ENCODE data around the gene DPH1.

DNA sequence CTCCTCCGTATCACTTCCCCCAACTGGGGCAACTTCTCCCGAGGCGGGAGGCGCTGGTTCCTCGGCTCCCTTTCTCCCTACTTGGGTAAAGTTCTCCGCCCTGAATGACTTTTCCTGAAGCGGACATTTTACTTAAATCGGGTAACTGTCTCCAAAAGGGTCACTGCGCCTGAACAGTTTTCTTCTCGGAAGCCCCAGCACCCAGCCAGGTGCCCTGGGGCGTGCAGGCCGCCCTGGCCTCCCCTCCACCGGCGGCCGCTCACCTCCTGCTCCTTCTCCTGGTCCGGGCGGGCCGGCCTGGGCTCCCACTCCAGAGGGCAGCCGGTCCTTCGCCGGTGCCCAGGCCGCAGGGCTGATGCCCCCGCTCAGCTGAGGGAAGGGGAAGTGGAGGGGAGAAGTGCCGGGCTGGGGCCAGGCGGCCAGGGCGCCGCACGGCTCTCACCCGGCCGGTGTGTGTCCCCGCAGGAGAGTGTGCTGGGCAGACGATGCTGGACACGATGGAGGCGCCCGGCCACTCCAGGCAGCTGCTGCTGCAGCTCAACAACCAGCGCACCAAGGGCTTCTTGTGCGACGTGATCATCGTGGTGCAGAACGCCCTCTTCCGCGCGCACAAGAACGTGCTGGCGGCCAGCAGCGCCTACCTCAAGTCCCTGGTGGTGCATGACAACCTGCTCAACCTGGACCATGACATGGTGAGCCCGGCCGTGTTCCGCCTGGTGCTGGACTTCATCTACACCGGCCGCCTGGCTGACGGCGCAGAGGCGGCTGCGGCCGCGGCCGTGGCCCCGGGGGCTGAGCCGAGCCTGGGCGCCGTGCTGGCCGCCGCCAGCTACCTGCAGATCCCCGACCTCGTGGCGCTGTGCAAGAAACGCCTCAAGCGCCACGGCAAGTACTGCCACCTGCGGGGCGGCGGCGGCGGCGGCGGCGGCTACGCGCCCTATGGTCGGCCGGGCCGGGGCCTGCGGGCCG lies 26.5 kb downstream of the DPH1 start:
- TF ChIP-seq YY1 (IDR thresholded peaks at IDR 0.05; ENCODE audit: insufficient read depth, insufficient read length) = no peak
- no peak for TF ChIP-seq ZNF274 (IDR thresholded peaks at IDR 0.05; ENCODE audit: low read depth, low read length)
